ENCODE results near the gene UBAP1.

- TF ChIP-seq POLR2A (IDR thresholded peaks at IDR 0.05) (no peak), CTCF (IDR thresholded peaks at IDR 0.05 in 4 of 5, conservative IDR thresholded peaks at IDR 0.05 in 1 of 5) (no peak)
Observed at GRCh38 chr9:34157898-34158297, 20.9 kb upstream of the UBAP1 start.

Measured in gastrocnemius medialis (tissue), 4 donors.